ENCODE results near the gene LRRC8C.

The LRRC8C gene

GRCh38 chr1:89635825-89636815 is 3.2 kb downstream of the LRRC8C start:
- no peak overlapping the region for H3K27ac ChIP-seq
- TF ChIP-seq, protein P1, sequence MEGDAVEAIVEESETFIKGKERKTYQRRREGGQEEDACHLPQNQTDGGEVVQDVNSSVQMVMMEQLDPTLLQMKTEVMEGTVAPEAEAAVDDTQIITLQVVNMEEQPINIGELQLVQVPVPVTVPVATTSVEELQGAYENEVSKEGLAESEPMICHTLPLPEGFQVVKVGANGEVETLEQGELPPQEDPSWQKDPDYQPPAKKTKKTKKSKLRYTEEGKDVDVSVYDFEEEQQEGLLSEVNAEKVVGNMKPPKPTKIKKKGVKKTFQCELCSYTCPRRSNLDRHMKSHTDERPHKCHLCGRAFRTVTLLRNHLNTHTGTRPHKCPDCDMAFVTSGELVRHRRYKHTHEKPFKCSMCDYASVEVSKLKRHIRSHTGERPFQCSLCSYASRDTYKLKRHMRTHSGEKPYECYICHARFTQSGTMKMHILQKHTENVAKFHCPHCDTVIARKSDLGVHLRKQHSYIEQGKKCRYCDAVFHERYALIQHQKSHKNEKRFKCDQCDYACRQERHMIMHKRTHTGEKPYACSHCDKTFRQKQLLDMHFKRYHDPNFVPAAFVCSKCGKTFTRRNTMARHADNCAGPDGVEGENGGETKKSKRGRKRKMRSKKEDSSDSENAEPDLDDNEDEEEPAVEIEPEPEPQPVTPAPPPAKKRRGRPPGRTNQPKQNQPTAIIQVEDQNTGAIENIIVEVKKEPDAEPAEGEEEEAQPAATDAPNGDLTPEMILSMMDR (IDR thresholded peaks at IDR 0.05) = no peak
- no peak for TF ChIP-seq ZFX (IDR thresholded peaks at IDR 0.05; ENCODE audit: borderline replicate concordance)

DNA sequence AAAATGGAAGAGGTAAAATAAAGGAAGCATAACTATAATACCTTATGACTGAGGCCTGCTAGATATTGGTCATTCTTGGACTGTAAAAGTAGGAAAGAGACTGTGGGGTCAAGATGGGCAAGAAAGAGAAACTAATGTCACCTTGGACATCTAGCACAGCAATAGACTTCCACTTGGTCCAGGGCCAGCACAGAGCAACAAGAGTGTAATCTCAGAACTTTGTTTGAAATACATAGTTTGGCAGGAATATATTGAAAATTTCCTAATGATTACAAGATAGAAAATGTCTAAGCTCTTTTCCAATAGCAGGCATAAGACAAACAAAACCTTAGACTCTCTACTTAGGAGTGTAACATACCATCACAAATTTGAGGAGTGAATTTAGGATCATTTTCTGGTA is 4.6 kb downstream of the LRRC8C start:
- TF ChIP-seq, protein P1 (IDR thresholded peaks at IDR 0.05) = no peak
- no peak for TF ChIP-seq ZFX (IDR thresholded peaks at IDR 0.05; ENCODE audit: borderline replicate concordance)
- H3K27ac ChIP-seq = no peak overlapping the region

DNA sequence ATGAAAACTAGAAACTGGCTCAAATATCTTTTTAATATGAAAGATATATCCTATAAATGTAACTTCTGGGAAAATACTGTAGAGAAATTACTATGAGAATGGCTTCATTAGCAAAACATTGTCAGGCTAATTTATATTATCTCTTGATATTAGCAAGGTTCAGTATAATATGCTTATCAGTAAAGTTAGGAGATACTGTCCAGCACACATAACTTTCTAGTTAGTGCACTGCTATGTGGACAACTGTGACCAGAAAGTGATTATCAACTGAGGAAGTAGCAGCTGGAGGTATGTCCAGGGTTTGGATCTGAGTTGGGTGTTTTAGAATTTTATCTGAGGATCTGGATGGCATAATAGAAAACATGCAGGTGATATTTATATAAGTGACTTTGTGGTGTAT is 7.5 kb downstream of the LRRC8C start:
- TF ChIP-seq, protein P1 (IDR thresholded peaks at IDR 0.05) = no peak
- TF ChIP-seq ZFX (IDR thresholded peaks at IDR 0.05; ENCODE audit: borderline replicate concordance) = no peak
- H3K27ac ChIP-seq = no peak overlapping the region

DNA sequence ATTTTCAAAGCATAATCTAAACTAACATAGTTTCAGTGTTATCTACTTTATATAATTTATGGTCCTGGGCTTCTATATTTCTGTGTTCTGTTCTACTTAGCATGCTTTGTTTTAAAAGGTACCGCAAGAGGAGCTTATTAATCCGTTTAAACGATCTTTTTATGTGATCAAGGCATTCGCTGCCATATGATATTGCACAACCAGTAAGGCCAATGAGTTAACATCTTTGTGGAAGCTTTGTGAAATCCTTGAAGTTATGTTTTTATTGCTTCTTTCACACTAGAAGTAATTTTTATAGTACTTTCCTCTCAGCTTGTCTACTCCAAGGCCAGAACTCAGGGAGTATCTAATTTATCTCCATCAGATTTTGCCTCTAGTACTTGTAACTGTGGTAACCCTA is 8.9 kb downstream of the LRRC8C start:
- H3K27ac ChIP-seq = no peak overlapping the region
- TF ChIP-seq, protein P1 (IDR thresholded peaks at IDR 0.05) = no peak
- no peak for TF ChIP-seq ZFX (IDR thresholded peaks at IDR 0.05; ENCODE audit: borderline replicate concordance)

DNA sequence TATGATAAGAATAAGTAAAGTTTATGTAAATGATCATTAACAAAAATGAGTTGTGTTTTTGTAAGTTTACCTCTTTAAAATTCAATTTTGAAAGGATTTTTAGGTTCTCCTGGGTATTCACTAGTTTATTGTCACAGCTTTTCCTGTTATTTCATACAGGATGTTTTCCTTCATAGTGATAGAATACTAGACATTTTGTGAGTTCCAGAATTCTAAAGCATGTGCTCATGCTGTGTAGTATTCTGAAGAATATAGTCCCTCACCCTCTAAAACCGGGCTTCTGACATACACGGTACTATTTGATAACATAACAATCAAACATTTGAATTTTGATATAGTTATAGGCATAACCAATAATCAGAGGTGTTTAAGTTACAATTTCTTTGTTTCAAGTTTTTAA is 10.7 kb downstream of the LRRC8C start:
- TF ChIP-seq, protein P1 (IDR thresholded peaks at IDR 0.05) = no peak
- no peak for TF ChIP-seq ZFX (IDR thresholded peaks at IDR 0.05; ENCODE audit: borderline replicate concordance)
- H3K27ac ChIP-seq = no peak overlapping the region

- H3K27ac ChIP-seq = no peak overlapping the region
- TF ChIP-seq, protein P1 (IDR thresholded peaks at IDR 0.05) = no peak
- TF ChIP-seq ZFX (IDR thresholded peaks at IDR 0.05; ENCODE audit: borderline replicate concordance) = no peak
Observed at GRCh38 chr1:89644119-89644814, 11.3 kb downstream of the LRRC8C start.

DNA sequence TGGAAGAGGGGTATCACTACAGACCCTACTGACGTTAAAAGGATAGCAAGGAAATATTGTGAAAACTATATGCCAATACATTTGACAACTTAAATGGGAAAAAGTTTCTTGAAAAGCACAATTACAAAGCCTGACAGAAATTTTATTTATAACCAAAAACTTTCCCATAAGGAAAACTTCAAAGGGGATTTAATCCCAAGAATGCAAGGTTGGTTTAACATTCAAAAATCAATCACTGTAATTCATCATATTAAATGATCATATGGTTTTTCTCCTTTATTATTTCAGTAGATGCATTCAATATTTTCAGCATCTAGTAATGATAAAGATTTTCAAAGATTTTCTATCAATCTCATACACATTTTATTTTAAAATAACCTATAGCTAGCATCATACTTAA is 13.3 kb downstream of the LRRC8C start:
- TF ChIP-seq ZFX (IDR thresholded peaks at IDR 0.05; ENCODE audit: borderline replicate concordance) = no peak
- TF ChIP-seq, protein P1 (IDR thresholded peaks at IDR 0.05) = no peak

More for the DNA sequence above, 13.3 kb downstream of the LRRC8C start:
- no peak overlapping the region for H3K27ac ChIP-seq
